Keratinocyte (primary cell): ENCODE data around the gene RBPJ. TPM values are rescaled to one million over a fixed set of nuclear protein-coding genes. Genes with fewer than 3 reads are reported as not detected.

Experiments
- DNase-seq: peaks from one replicate; pipeline ENCODE4 v3.0.0-alpha.2; 2011; ENCODE audit warnings: low read depth, missing footprints, low spot score
- FAIRE-seq: peaks from 2 replicates; lab custom pipeline; 2011; peaks lifted over from hg19 to GRCh38; lab: Jason Lieb, UNC
- H2AFZ ChIP-seq: 2 replicates; pipeline ENCODE4 v1.6.0; 2012; ENCODE audit warnings: low read length, control low read depth, inconsistent platforms; ENCODE audit not compliant: control insufficient read depth
- H3K27ac ChIP-seq: 2 replicates; pipeline ENCODE4 v1.5.1; 2011; ENCODE audit warnings: low read length; ENCODE audit not compliant: control insufficient read depth, insufficient read depth
- H3K27me3 ChIP-seq: 3 replicates; pipeline ENCODE4 v1.6.0; 2011; ENCODE audit warnings: low read length; ENCODE audit not compliant: control insufficient read depth, insufficient read depth; ENCODE audit errors: extremely low read depth
- H3K36me3 ChIP-seq, 2 experiments: 2 replicates in 1 of 2; 3 replicates in 1 of 2; pipeline ENCODE4 v1.5.1; 2011; ENCODE audit warnings: low read length in 2 of 2, mild to moderate bottlenecking in 1 of 2; ENCODE audit not compliant: control insufficient read depth in 2 of 2, insufficient read depth in 2 of 2; ENCODE audit errors: extremely low read depth in 1 of 2
- H3K4me1 ChIP-seq: 3 replicates; pipeline ENCODE4 v1.5.1; 2011; ENCODE audit warnings: low read length; ENCODE audit not compliant: control insufficient read depth, insufficient read depth; ENCODE audit errors: extremely low read depth
- H3K4me2 ChIP-seq: 3 replicates; pipeline ENCODE4 v1.6.0; 2011; ENCODE audit warnings: low read depth, low read length; ENCODE audit not compliant: control insufficient read depth, insufficient read depth; ENCODE audit errors: extremely low read depth
- H3K4me3 ChIP-seq, 3 experiments: fragments of 200-600 bp in 1 of 3; sonication (generic) in 1 of 3; 2 replicates in 2 of 3; 3 replicates in 1 of 3; pipeline ENCODE4 v1.5.1; 2011 to 2016; ENCODE audit warnings: low read length in 3 of 3, mild to moderate bottlenecking in 3 of 3, control low read depth in 2 of 3, inconsistent platforms in 1 of 3, low read depth in 1 of 3, mixed read lengths in 1 of 3, mixed run types in 1 of 3, moderate library complexity in 1 of 3; ENCODE audit not compliant: control insufficient read depth in 2 of 3, insufficient read depth in 2 of 3; ENCODE audit errors: extremely low read depth in 1 of 3
- H3K79me2 ChIP-seq: 2 replicates; pipeline ENCODE4 v1.6.0; 2012; ENCODE audit warnings: low read length; ENCODE audit not compliant: control insufficient read depth, insufficient read depth
- H3K9ac ChIP-seq: 3 replicates; pipeline ENCODE4 v1.6.0; 2011; ENCODE audit warnings: low read length; ENCODE audit not compliant: control insufficient read depth, insufficient read depth; ENCODE audit errors: extremely low read depth
- H3K9me1 ChIP-seq: 3 replicates; pipeline ENCODE4 v1.6.0; 2011; ENCODE audit warnings: low read length; ENCODE audit not compliant: control insufficient read depth, insufficient read depth; ENCODE audit errors: extremely low read depth
- H3K9me3 ChIP-seq: 2 replicates; pipeline ENCODE4 v1.5.1; 2012; ENCODE audit warnings: low read depth, low read length; ENCODE audit not compliant: control insufficient read depth
- H4K20me1 ChIP-seq: 3 replicates; pipeline ENCODE4 v1.6.0; 2011; ENCODE audit warnings: low read length; ENCODE audit not compliant: control insufficient read depth, insufficient read depth; ENCODE audit errors: extremely low read depth
- EZH2 ChIP-seq: IDR thresholded peaks from one replicate; pipeline ENCODE4 v1.6.1; 2012; ENCODE audit warnings: inconsistent platforms, mild to moderate bottlenecking, low read length, moderate library complexity
- dilution Hi-C: fragments of 300-500 bp; cut with MboI; formaldehyde crosslinking; loops from one replicate; pipeline ENCODE4 v1.7.0; 2020; ENCODE audit warnings: low sequenced_read_pairs; ENCODE audit not compliant: extremely low pct_ligation_motif_present
- polyA plus RNA-seq, 5 experiments: library from polyadenylated mRNA; depleted of rRNA in 3 of 5; stranded (reverse) in 3 of 5; stranded (forward) in 1 of 5; unstranded in 1 of 5; fragments of >200 nt; gene quantifications; 1 replicate in 1 of 5; 2 replicates in 3 of 5; 3 replicates in 1 of 5; pipeline versions ENCODE4 v1.2.1 to v1.2.3, GENCODE V29; 2011 to 2012; ENCODE audit warnings: missing spikeins in 2 of 5, low read depth in 1 of 5, low replicate concordance in 1 of 5
- TF ChIP-seq, protein P1 (sequence below), 3 experiments: IDR thresholded peaks in 1 of 3; conservative IDR thresholded peaks in 1 of 3; optimal IDR thresholded peaks in 1 of 3; 2 replicates in 2 of 3; 3 replicates in 1 of 3; pipeline versions ENCODE3 to v1.5.1; 2011; ENCODE audit warnings: low read length in 3 of 3, mild to moderate bottlenecking in 3 of 3, moderate library complexity in 2 of 3, control low read depth in 1 of 3, inconsistent platforms in 1 of 3; ENCODE audit not compliant: insufficient read depth in 2 of 3; ENCODE audit errors: extremely low read depth in 1 of 3

Gene RBPJ
- polyA plus RNA-seq, 1 donor (not counting 4 experiments of a cell fraction or from before 2014, with no cell fraction given), result 38.0 TPM

DNA sequence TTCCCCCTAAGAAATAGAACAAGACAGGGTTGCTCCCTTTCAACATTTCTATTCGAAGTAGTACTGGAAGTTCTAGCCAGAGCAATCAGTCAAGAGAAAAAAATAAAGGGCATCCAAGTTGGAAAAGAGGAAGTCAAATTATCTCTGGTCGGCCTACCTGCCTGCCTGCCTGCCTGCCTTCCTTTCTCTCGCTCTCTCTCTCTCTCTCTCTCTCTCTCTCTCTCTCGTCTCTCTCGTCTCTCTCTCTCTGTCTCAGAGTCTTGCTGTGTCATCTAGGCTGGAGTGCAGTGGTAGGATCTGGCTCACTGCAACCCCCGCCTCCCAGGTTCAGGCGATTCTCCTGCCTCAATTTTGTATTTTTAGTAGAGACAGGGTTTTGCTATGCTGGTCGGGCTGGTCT is 126.6 kb downstream of the RBPJ start:
- H3K79me2 ChIP-seq, result no peaks in the 10 kb centered on the region
- no peak overlapping the region for H3K9ac ChIP-seq
- no peaks in the 10 kb centered on the region for H3K9me1 ChIP-seq
- no peaks in the 10 kb centered on the region for H3K4me1 ChIP-seq
- no peaks in the 10 kb centered on the region for H4K20me1 ChIP-seq
- no peak for TF ChIP-seq EZH2
- TF ChIP-seq, protein P1, sequence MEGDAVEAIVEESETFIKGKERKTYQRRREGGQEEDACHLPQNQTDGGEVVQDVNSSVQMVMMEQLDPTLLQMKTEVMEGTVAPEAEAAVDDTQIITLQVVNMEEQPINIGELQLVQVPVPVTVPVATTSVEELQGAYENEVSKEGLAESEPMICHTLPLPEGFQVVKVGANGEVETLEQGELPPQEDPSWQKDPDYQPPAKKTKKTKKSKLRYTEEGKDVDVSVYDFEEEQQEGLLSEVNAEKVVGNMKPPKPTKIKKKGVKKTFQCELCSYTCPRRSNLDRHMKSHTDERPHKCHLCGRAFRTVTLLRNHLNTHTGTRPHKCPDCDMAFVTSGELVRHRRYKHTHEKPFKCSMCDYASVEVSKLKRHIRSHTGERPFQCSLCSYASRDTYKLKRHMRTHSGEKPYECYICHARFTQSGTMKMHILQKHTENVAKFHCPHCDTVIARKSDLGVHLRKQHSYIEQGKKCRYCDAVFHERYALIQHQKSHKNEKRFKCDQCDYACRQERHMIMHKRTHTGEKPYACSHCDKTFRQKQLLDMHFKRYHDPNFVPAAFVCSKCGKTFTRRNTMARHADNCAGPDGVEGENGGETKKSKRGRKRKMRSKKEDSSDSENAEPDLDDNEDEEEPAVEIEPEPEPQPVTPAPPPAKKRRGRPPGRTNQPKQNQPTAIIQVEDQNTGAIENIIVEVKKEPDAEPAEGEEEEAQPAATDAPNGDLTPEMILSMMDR (optimal IDR thresholded peaks at IDR 0.05 in 1 of 3, IDR thresholded peaks at IDR 0.05 in 1 of 3, conservative IDR thresholded peaks at IDR 0.05 in 1 of 3; ENCODE audit: extremely low read depth in 1 of 3, insufficient read depth in 2 of 3, low read length in 3 of 3), result no peak
- no peaks in the 10 kb centered on the region for H3K27me3 ChIP-seq
- DNase-seq, result no peak
- H3K27ac ChIP-seq, result no peak overlapping the region
- H3K36me3 ChIP-seq, result no peaks in the 10 kb centered on the region
- H3K4me2 ChIP-seq, result no peak overlapping the region
- H3K9me3 ChIP-seq, result no peaks in the 10 kb centered on the region
- dilution Hi-C loops, result no loop called here
- no peak for FAIRE-seq
- no peak overlapping the region for H3K4me3 ChIP-seq
- no peak overlapping the region for H2AFZ ChIP-seq

GRCh38 chr4:26450418-26450817 is 129.6 kb downstream of the RBPJ start:
- no peak overlapping the region for H3K4me2 ChIP-seq
- TF ChIP-seq EZH2, result no peak
- TF ChIP-seq, protein P1 (optimal IDR thresholded peaks at IDR 0.05 in 1 of 3, IDR thresholded peaks at IDR 0.05 in 1 of 3, conservative IDR thresholded peaks at IDR 0.05 in 1 of 3; ENCODE audit: extremely low read depth in 1 of 3, insufficient read depth in 2 of 3, low read length in 3 of 3), result no peak
- H3K36me3 ChIP-seq, result no peaks in the 10 kb centered on the region
- H2AFZ ChIP-seq, result no peak overlapping the region
- FAIRE-seq (no peak), DNase-seq (no peak)
- H3K4me3 ChIP-seq, result no peak overlapping the region
- no peaks in the 10 kb centered on the region for H3K9me1 ChIP-seq
- dilution Hi-C loops, result no loop called here
- H4K20me1 ChIP-seq, result no peaks in the 10 kb centered on the region
- H3K27me3 ChIP-seq, result no peaks in the 10 kb centered on the region
- no peaks in the 10 kb centered on the region for H3K9me3 ChIP-seq
- H3K79me2 ChIP-seq, result no peaks in the 10 kb centered on the region
- H3K9ac ChIP-seq, result no peak overlapping the region
- H3K4me1 ChIP-seq, result no peaks in the 10 kb centered on the region
- H3K27ac ChIP-seq, result no peak overlapping the region
